OCI-LY3 (cell line): ENCODE results near the gene NTN3.

ENCODE experiments used
- H2AFZ ChIP-seq: fragments of 200-600, 300-600 bp; shearing (Covaris generic); 2 replicates; pipeline ENCODE4 v1.6.0; 2014; ENCODE audit warnings: antibody characterized with exemption, low read depth, low read length
- H3K27ac ChIP-seq: fragments of 200-600, 300-600 bp; sonication (generic); 2 replicates; pipeline ENCODE4 v1.5.1; 2014; ENCODE audit warnings: mild to moderate bottlenecking, low read length, moderate library complexity, mixed read lengths
- H3K27me3 ChIP-seq: fragments of 200-600, 300-600 bp; sonication (generic); 2 replicates; pipeline ENCODE4 v1.6.1; 2014; ENCODE audit warnings: low read depth, low read length, mixed read lengths
- H3K36me3 ChIP-seq: fragments of 200-600, 300-600 bp; sonication (generic); replicated peaks from 2 replicates; pipeline ENCODE3; 2014; ENCODE audit warnings: low read depth, low read length, mixed read lengths
- H3K4me1 ChIP-seq: fragments of 300-600, 200-600 bp; sonication (generic); 2 replicates; pipeline ENCODE4 v1.6.1; 2014; ENCODE audit warnings: low read length, mixed read lengths
- H3K4me2 ChIP-seq: fragments of 200-600, 300-600 bp; sonication (generic); 2 replicates; pipeline ENCODE4 v1.6.1; 2014; ENCODE audit warnings: low read length, mixed read lengths
- H3K4me3 ChIP-seq: fragments of 300-600, 200-600 bp; sonication (generic); 2 replicates; pipeline ENCODE4 v1.5.1; 2014; ENCODE audit warnings: antibody characterized with exemption, mild to moderate bottlenecking, low read length, moderate library complexity
- H3K79me2 ChIP-seq: fragments of 300-600, 200-600 bp; shearing (Covaris generic); 2 replicates; pipeline ENCODE4 v1.6.1; 2014; ENCODE audit warnings: mild to moderate bottlenecking, low read length, mixed read lengths
- H3K9ac ChIP-seq: fragments of 300-600, 200-600 bp; shearing (Covaris generic); 2 replicates; pipeline ENCODE4 v1.6.0; 2014; ENCODE audit warnings: mild to moderate bottlenecking, low read length, moderate library complexity
- H3K9me3 ChIP-seq: fragments of 200-600, 300-600 bp; shearing (Covaris generic); 2 replicates; pipeline ENCODE4 v1.6.1; 2014; ENCODE audit warnings: low read length, mixed read lengths; ENCODE audit not compliant: insufficient read depth
- H4K20me1 ChIP-seq: fragments of 200-600, 300-600 bp; sonication (generic); 2 replicates; pipeline ENCODE4 v1.6.1; 2016; ENCODE audit warnings: low read length, mixed read lengths; ENCODE audit not compliant: insufficient read depth
- CTCF ChIP-seq: fragments of 200-600, 300-600 bp; sonication (generic); IDR thresholded peaks from 2 replicates; pipeline ENCODE4 v1.5.1; 2014; ENCODE audit warnings: antibody characterized with exemption, low read length, low read depth
- EZH2phosphoT487 ChIP-seq: fragments of 200-600 bp; shearing (Covaris generic); IDR thresholded peaks from 2 replicates; pipeline ENCODE4 v1.6.1; 2018; ENCODE audit warnings: antibody characterized with exemption, mixed run types, low read depth

The NTN3 gene

DNA sequence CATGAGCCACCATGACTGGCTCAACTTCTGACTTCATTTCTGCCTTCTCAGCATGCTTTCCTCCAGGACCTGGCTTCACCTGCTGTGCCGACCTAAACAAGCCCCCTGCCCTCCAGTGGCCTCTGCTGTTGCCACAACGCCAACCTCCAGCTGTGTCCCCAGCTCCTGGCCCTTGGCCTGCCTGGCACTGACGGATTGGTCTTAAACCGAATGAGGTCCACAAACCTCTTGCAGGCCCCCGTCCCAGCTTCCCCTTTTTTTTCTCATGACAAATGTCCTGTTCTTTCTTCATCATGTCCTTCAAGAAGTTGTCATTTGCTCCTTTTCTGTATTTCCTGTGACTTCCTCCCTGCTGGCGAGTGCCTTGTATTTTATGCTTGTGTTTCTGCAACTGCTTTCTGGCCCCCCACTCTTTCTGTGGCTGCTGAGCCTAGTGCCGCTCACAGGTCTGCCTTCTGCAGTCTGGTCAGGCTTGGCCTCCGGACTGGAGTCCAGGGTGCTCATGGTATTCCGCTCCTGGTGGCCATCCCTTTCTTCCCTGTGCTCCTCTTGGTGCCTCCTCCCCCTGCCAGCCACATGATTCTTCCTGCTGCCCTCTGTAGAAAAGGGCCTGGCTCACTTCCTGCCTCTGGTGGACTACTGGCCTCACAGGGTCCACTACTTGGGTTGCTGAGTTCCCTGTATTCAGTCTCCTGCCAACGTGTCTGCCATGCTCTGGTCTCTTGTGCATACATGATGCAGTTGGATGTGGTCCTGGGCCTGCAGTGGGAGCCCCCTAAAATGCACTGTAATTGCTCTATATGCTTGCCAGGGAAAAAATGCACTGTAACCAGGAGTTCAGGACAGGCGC lies 45.5 kb downstream of the NTN3 start:
- Histone ChIP-seq H3K9me3 (no peaks in the 10 kb centered on the region), H3K36me3 (peaks cover 5% of the 10 kb centered on the region), H3K4me2 (0 out of 2 replicates have a peak overlapping the region, but pooled peaks have one; percentile 3), H3K9ac (no peak overlapping the region; the same call in 1 of the 2 replicates), H2AFZ (no peak overlapping the region), H3K4me1 (peaks cover 44% of the 10 kb centered on the region), H3K27ac (no peak overlapping the region), H4K20me1 (peaks cover 56% of the 10 kb centered on the region), H3K4me3 (no peak overlapping the region), H3K79me2 (peaks cover 72% of the 10 kb centered on the region), H3K27me3 (no peaks in the 10 kb centered on the region)
- TF ChIP-seq CTCF (no peak), EZH2phosphoT487 (no peak)

- TF ChIP-seq CTCF (no peak), EZH2phosphoT487 (no peak)
- no peak overlapping the region for H3K4me3 ChIP-seq
- no peaks in the 10 kb centered on the region for H3K27me3 ChIP-seq
- H3K4me2 ChIP-seq: no peak overlapping the region
- no peak overlapping the region for H3K9ac ChIP-seq
- peaks cover 72% of the 10 kb centered on the region for H3K79me2 ChIP-seq
- no peak overlapping the region for H2AFZ ChIP-seq
- peaks cover 56% of the 10 kb centered on the region for H4K20me1 ChIP-seq
- H3K27ac ChIP-seq: peak overlapping the region; percentile 19; the same call in 1 of the 2 replicates
- no peaks in the 10 kb centered on the region for H3K9me3 ChIP-seq
- peaks cover 5% of the 10 kb centered on the region for H3K36me3 ChIP-seq
- H3K4me1 ChIP-seq: peaks cover 36% of the 10 kb centered on the region
These were observed 47.0 kb downstream of the NTN3 start for GRCh38 chr16:2517954-2518605.

DNA sequence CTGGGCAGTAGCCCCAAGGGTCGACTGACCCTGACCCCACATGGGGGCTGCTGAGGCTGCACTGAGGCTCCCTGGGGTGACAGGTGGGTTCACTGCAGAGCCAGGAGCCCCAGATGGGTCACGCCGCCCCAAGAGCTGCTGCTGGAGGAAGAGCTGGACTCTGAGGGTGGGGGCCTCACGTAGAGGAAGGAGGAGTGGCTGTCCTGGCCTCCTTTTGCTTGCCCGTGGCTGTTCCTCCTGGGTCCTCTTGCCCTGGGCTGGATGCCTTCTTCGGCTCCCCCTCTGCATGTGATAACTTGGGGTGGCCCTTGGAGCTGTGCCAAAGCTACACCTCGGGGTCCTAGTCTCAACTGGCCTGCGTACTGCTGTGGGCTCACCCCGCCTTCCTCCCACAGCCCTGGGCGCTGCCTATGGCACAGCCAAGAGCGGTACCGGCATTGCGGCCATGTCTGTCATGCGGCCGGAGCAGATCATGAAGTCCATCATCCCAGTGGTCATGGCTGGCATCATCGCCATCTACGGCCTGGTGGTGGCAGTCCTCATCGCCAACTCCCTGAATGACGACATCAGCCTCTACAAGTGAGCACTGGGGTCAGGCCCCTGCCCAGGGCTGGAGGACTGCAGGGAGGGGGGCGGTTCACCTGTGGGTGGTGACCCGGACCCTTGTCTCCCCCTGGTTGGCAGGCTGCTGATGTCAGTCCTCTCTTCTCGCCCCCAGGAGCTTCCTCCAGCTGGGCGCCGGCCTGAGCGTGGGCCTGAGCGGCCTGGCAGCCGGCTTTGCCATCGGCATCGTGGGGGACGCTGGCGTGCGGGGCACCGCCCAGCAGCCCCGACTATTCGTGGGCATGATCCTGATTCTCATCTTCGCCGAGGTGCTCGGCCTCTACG lies 48.0 kb downstream of the NTN3 start:
- H3K27me3 ChIP-seq: no peaks in the 10 kb centered on the region
- H3K27ac ChIP-seq: no peak overlapping the region
- peaks cover 56% of the 10 kb centered on the region for H4K20me1 ChIP-seq
- no peak overlapping the region for H3K4me2 ChIP-seq
- TF ChIP-seq EZH2phosphoT487 (no peak), CTCF (no peak)
- no peaks in the 10 kb centered on the region for H3K9me3 ChIP-seq
- H2AFZ ChIP-seq: no peak overlapping the region
- H3K9ac ChIP-seq: no peak overlapping the region
- peaks cover 67% of the 10 kb centered on the region for H3K79me2 ChIP-seq
- H3K36me3 ChIP-seq: peaks cover 12% of the 10 kb centered on the region
- peaks cover 33% of the 10 kb centered on the region for H3K4me1 ChIP-seq
- H3K4me3 ChIP-seq: no peak overlapping the region
